HG03097 (cell line): Measurements from ENCODE around the gene NOPCHAP1.

Experiments
- ATAC-seq: cut with Tn5 transposase; IDR thresholded peaks from one replicate; pipeline ENCODE4 v1.9.1; 2021; ENCODE audit not compliant: unreplicated experiment, low FRiP score

Gene NOPCHAP1

DNA sequence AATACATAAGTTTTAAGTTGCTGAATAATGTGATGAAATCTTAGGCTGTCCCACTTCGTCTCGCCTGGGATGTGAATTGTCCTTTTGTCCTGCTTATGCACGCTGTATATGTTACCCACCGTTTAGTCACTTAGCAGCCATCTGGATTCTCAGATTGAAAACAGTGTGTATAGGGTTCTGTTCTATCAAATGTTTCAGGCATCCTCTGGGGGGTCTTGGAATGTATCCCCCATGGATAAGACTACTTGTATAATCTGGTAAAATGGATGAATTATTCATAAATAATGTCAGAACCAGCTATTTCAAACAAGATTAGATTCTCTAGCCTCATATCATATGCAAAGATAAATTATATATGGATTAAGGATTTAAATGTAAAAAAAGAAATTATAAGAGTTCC is 29.4 kb downstream of the NOPCHAP1 start:
- no peak for ATAC-seq

DNA sequence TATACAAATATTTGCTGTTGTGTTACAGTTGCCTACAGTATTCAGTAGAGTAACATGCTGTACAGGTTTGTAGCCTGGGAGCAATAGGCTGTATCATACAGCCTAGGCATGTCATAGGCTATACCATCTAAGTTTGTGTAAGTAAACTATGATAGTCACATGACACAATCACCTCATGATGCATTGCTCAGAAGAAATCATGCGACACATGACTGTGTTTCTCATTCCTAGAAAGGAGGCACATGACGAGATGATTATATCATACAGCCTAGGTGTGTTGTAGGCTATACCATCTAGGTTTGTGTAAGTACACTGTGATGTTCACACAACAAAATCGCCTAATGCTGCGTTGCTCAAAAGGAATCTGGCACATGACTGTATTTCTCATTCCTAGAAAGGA is 31.9 kb downstream of the NOPCHAP1 start:
- ATAC-seq: no peak

DNA sequence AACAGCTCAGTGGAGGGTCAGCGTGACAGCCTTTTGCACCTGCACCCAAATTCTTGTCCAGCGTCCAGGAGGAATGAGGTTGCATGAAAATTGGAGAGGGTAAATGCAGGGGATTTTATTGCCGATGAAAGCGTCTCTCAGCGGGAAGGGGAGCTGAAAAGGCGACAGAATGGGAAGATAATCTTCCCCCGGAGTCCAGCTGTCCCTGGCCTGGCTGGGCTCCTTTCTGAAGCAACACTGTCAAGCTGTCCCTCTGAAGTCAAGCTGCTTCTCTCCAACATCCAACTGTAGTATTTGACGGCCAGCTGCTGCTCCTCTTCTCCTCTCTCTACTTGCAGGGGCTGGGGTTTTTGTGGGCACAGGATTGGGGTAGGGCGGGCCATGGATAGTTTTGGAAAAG is 32.7 kb downstream of the NOPCHAP1 start:
- no peak for ATAC-seq

DNA sequence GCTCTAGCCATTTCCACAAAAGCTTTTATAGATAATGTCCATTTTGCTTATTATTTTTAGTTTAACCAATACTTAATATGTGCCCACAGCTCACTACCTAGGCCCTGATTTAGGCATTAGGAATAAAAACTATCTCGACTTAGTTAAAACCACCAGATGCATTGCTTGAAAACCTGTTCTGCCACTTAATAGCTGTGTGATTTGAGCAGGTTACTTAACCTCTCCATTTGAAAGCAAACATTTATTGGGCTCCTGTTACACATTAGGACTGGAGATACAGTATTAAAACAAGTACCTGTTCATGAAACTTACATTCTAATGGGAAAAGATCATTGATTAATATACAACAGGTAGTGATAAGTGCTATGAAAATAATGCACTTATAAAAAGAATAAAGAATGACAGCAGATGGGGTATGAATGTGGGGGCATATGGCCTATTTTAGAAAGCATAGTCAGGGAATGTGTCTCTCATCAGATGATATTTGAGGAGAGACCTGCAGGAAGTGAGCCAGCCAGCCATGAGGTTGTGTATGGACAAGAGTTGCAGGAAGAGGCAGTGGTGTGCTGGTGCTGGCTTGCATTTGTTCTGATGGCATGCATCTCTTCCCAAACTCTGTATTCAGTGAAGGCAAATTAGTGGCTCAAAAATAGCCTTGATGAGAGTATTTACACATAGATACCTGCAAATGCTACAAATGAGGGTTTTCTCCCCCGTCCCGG is 34.3 kb downstream of the NOPCHAP1 start:
- no peak for ATAC-seq

DNA sequence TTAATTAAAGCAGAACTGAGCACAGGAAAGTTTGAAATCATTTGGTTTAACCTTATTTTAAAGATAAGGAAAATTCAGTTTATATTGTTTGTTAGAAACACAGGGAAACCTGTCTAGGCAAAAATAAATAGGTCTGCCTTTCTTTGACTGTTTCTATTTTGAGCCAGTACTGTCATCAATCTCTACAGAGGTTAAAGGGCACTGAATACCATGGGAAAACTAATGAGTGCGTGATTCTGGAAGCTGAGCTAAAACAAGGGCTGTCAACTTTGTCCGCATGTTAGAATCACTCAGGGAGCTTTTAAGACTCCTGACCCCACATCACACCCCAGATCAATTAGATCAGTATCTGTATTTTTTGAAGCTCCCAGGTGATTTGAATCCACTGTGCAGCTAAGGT is 38.8 kb downstream of the NOPCHAP1 start:
- ATAC-seq: no peak

DNA sequence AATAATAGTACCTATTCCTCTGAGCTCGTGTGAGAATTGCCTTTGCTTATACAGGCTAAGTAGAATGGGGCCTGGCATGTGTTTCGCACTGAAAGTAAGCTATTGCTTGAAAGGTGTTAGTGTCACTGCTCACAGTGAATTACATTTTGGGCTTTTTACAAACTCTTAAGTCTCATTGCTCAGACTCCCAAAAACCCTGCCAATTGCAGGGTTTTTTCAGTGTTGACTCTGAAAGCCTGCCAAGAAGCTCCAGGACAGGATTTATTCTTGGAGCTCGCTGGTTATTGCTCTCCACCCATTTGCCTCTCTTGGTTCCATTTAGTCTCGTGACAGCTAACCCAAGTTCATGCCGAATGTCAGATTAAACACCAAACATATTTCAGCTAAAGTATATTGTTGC is 39.8 kb downstream of the NOPCHAP1 start:
- ATAC-seq: no peak

DNA sequence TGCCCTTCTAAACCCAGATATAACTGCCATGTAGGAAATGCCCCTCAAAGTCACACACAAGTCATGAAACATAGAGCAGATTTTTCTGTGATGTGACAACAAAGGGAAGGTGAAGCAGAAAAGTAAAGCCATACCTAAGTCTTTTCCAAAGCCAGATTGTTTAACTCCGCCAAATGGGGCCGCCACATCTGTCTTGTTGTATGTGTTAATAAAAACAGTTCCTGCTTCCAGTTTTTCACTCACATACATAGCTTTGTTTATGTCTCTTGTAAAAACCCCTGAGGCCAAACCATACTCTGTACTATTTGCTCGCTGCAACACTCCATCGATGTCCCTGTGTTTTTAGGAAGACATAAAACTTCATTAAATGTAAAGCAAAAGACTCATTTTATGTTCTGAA is 40.3 kb downstream of the NOPCHAP1 start:
- ATAC-seq: no peak

DNA sequence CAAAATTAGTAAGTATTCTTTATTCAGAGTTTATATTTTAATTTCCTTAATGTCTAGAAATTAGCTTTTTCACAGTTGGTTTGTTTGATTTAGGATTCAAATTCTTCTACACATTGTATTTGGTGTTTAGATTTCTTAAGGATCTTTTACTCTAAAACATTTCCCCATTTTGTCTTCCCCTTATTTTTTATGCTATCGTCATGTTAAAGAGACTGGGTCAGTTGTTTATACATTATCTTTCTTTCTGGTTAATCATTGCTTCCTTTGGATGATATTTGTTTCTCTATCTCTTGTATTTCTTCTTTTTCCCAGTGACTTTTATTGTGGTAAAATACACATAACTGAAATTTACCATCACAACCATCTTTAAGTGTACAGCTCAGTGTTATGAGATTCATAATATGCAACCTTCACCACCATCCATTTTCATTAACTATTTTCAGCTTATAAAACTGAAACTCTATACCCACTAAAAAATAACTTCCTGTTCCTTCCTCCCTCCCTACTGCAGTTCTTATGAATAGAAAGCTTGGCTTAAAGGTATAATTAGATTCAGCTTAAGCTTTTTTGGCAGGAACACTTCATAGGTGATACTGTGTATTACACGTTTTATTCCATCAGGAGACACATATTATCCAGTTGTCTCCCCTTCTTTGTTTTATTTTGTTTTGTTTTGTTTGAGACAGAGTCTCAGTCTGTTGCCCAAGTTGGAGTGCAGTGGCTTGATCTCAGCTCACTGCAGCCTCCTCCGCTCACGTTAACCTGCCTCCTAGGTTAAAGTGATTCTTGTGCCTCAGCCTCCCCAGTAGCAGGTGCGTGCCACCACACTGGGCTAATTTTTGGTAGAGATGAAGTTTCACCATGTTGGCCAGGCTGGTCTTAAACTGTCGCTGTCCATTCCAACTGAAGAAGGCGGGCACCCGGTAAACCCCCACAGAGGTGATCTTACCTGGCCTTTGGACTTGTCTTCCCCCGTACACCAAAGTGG is 45.0 kb downstream of the NOPCHAP1 start:
- peak; percentile 84 for ATAC-seq

DNA sequence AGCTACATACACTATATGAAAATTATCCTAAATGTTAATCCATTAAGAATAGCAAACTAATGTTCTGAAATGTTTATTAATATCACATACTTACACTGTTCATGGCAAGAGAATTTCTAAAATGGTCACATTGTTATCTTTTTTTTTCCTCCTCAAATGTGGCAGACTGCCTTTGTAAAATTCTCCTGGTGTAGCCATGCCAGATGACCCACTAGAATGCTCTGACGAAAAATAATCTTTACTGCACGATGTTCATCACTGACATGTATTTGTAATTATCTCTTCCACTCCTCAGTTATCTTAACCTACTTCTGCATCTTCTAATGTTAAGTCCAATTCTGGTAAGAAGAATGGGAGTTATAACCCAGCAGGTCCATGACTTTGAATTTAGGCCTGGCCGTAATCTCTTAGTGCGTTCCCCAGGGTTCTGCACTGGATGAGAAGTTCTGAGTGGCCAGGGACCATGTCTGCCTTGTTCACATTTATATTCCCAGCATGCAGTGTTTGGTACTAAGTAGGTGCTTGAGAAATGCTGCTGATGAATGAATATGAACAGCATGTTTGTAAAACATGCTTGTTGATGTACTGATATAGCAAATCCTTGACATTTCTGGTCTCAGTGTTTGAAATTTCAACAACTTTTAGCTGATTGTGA is 46.7 kb downstream of the NOPCHAP1 start:
- ATAC-seq: no peak

DNA sequence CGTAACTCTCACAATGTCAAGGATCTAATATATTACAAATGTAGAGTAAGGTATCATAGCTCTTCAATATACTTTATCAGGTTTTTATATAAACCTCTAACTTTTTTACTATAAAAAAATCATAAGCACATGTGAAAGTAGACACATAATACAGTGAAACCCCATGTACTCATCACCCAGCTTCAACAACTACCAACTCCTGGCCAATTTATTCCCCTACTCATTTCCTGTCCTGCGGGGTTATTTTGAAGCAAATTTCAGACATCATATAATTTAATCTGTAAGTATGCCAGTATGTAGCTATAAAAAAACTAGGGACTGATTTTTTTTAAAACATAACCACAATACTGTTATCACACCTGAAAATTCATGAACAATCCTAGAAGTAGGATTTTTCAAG is 47.7 kb downstream of the NOPCHAP1 start:
- no peak for ATAC-seq
